HG02763 (cell line): ENCODE results near the gene GPR39.

Source experiments
- ATAC-seq: cut with Tn5 transposase; IDR thresholded peaks from one replicate; pipeline ENCODE4 v1.9.1; 2021; ENCODE audit warnings: mild to moderate bottlenecking, moderate library complexity; ENCODE audit not compliant: unreplicated experiment

GPR39 gene

GRCh38 chr2:132597831-132598230 is 181.2 kb downstream of the GPR39 start:
- ATAC-seq: no peak

- ATAC-seq: no peak
These were observed 181.9 kb downstream of the GPR39 start for GRCh38 chr2:132598536-132598935.

GRCh38 chr2:132599556-132599955 is 183.0 kb downstream of the GPR39 start:
- no peak for ATAC-seq

GRCh38 chr2:132604561-132604960 is 188.0 kb downstream of the GPR39 start:
- no peak for ATAC-seq

GRCh38 chr2:132605236-132606180 is 188.9 kb downstream of the GPR39 start:
- ATAC-seq: no peak

- ATAC-seq: no peak
These were observed 190.0 kb downstream of the GPR39 start for GRCh38 chr2:132606649-132607048.

- ATAC-seq: no peak
These were observed 191.0 kb downstream of the GPR39 start for GRCh38 chr2:132607426-132608090.

- ATAC-seq: no peak
These were observed 191.7 kb downstream of the GPR39 start for GRCh38 chr2:132608311-132608710.

GRCh38 chr2:132609101-132609890 is 192.7 kb downstream of the GPR39 start:
- ATAC-seq: no peak

GRCh38 chr2:132611719-132612118 is 195.1 kb downstream of the GPR39 start:
- no peak for ATAC-seq

GRCh38 chr2:132615329-132616085 is 198.9 kb downstream of the GPR39 start:
- ATAC-seq: no peak

GRCh38 chr2:132617989-132618388 is 201.4 kb downstream of the GPR39 start:
- ATAC-seq: no peak

- no peak for ATAC-seq
These were observed 202.1 kb downstream of the GPR39 start for GRCh38 chr2:132618734-132619133.

- ATAC-seq: no peak
These were observed 203.5 kb downstream of the GPR39 start for GRCh38 chr2:132620115-132620514.

- ATAC-seq: no peak
These were observed 204.7 kb downstream of the GPR39 start for GRCh38 chr2:132621131-132621875.

- ATAC-seq: no peak
These were observed 206.7 kb downstream of the GPR39 start for GRCh38 chr2:132623096-132623839.

GRCh38 chr2:132627536-132627935 is 210.9 kb downstream of the GPR39 start:
- ATAC-seq: no peak

GRCh38 chr2:132632000-132632649 is 215.5 kb downstream of the GPR39 start:
- no peak for ATAC-seq

- no peak for ATAC-seq
These were observed 217.0 kb downstream of the GPR39 start for GRCh38 chr2:132633635-132634034.
